Fibroblast of mammary gland (primary cell): ENCODE measurements around the gene PFKFB3.
A peak's percentile ranks its signal among the peaks of the same experiment; 100 is the strongest.

Experiments used
- DNase-seq: peaks from one replicate; pipeline ENCODE4 v3.0.0-alpha.2; 2010; ENCODE audit warnings: low read depth
- H3K4me3 ChIP-seq: 2 replicates; pipeline ENCODE4 v1.5.1; 2011; ENCODE audit warnings: low read depth, mild to moderate bottlenecking, low read length, moderate library complexity; ENCODE audit not compliant: control insufficient read depth
- CTCF ChIP-seq: conservative IDR thresholded peaks from 2 replicates; pipeline ENCODE4 v1.5.1; 2011; ENCODE audit warnings: low read depth, low read length, inconsistent platforms; ENCODE audit not compliant: control insufficient read depth, insufficient read depth

Gene PFKFB3

GRCh38 chr10:6171881-6172695, 30.6 kb upstream of the PFKFB3 start:
- no peak for TF ChIP-seq CTCF
- H3K4me3 ChIP-seq, result no peak overlapping the region
- DNase-seq, result peak; percentile 98

- no peak for DNase-seq
- no peak for TF ChIP-seq CTCF
Measured at GRCh38 chr10:6173203-6173602, 29.5 kb upstream of the PFKFB3 start.

GRCh38 chr10:6174201-6174874, 28.4 kb upstream of the PFKFB3 start:
- H3K4me3 ChIP-seq, result no peak overlapping the region
- no peak for DNase-seq
- no peak for TF ChIP-seq CTCF

More at GRCh38 chr10:6173203-6173602, 29.5 kb upstream of the PFKFB3 start:
- H3K4me3 ChIP-seq, result no peak overlapping the region

GRCh38 chr10:6175329-6176055, 27.2 kb upstream of the PFKFB3 start:
- H3K4me3 ChIP-seq, result no peak overlapping the region
- no peak for DNase-seq
- TF ChIP-seq CTCF, result no peak

- no peak overlapping the region for H3K4me3 ChIP-seq
- DNase-seq, result peak; percentile 54
- no peak for TF ChIP-seq CTCF
Measured at GRCh38 chr10:6176691-6177231, 26.0 kb upstream of the PFKFB3 start.

GRCh38 chr10:6177880-6178281, 24.9 kb upstream of the PFKFB3 start:
- no peak overlapping the region for H3K4me3 ChIP-seq
- no peak for TF ChIP-seq CTCF
- no peak for DNase-seq
